OCI-LY7 (cell line): ENCODE measurements around the gene KCND3.

Source experiments
- CTCF ChIP-seq: fragments of 200-600 bp; sonication (generic); conservative IDR thresholded peaks from 2 replicates; pipeline ENCODE4 v1.5.1; 2014; ENCODE audit warnings: mild to moderate bottlenecking, antibody characterized with exemption, low read length, moderate library complexity, mixed read lengths
- EZH2phosphoT487 ChIP-seq: fragments of 200-600 bp; sonication (generic); IDR thresholded peaks from 2 replicates; pipeline ENCODE4 v1.6.1; 2018; ENCODE audit warnings: low read depth, borderline replicate concordance, mild to moderate bottlenecking, mixed run types, antibody characterized with exemption, low read length, moderate library complexity, mixed read lengths

GRCh38 chr1:111937147-111937725 lies 52.2 kb downstream of the KCND3 start:
- TF ChIP-seq CTCF (no peak), EZH2phosphoT487 (no peak)
